ENCODE measurements around the gene MED23.

The MED23 gene

GRCh38 chr6:131641554-131641953 lies 13.5 kb upstream of the MED23 start:
- no peak for DNase-seq

GRCh38 chr6:131640576-131640975 lies 12.5 kb upstream of the MED23 start:
- DNase-seq, result no peak

GRCh38 chr6:131640100-131640499 lies 12.1 kb upstream of the MED23 start:
- DNase-seq, result no peak

- no peak for DNase-seq
Observed at GRCh38 chr6:131638013-131638412, 10.0 kb upstream of the MED23 start.

GRCh38 chr6:131636880-131637792 lies 9.1 kb upstream of the MED23 start, which contains the start of gene ENPP3:
TSS of gene ENPP3 (plus strand) at chr6:131637302. CDS start at chr6:131637385, 83 bp downstream.
- DNase-seq, result no peak

- no peak for DNase-seq
Observed at GRCh38 chr6:131635384-131636340, 7.6 kb upstream of the MED23 start.

GRCh38 chr6:131631625-131632289 lies 3.7 kb upstream of the MED23 start:
- DNase-seq, result no peak

- no peak for DNase-seq
Observed at GRCh38 chr6:131629651-131630050, 1.6 kb upstream of the MED23 start.

GRCh38 chr6:131628726-131629125 lies 684 bp upstream of the MED23 start:
- DNase-seq, result no peak

GRCh38 chr6:131615275-131615674 lies 12.8 kb downstream of the MED23 start:
- DNase-seq, result no peak

- DNase-seq, result no peak
Observed at GRCh38 chr6:131613296-131613925, 14.6 kb downstream of the MED23 start.

- no peak for DNase-seq
Observed at GRCh38 chr6:131602781-131603312, 25.2 kb downstream of the MED23 start.

- DNase-seq, result no peak
Observed at GRCh38 chr6:131600716-131601115, 27.3 kb downstream of the MED23 start.

GRCh38 chr6:131597446-131597845 lies 30.6 kb downstream of the MED23 start:
- no peak for DNase-seq

GRCh38 chr6:131594074-131594473 lies 34.0 kb downstream of the MED23 start:
- no peak for DNase-seq

- no peak for DNase-seq
Observed at GRCh38 chr6:131592935-131593334, 35.1 kb downstream of the MED23 start.

GRCh38 chr6:131588643-131589042 lies 39.4 kb downstream of the MED23 start:
- no peak for DNase-seq

GRCh38 chr6:131587909-131588308 lies 40.1 kb downstream of the MED23 start:
- no peak for DNase-seq

- DNase-seq, result no peak
Observed at GRCh38 chr6:131586543-131586942, 41.5 kb downstream of the MED23 start.

GRCh38 chr6:131581523-131581922 lies 46.5 kb downstream of the MED23 start:
- no peak for DNase-seq

GRCh38 chr6:131575834-131576478 lies 52.1 kb downstream of the MED23 start:
- DNase-seq, result no peak

GRCh38 chr6:131574686-131575085 lies 53.4 kb downstream of the MED23 start:
- no peak for DNase-seq

Measured in NCI-H187 treated with DMSO at 0.1 percent for 48 hours (cell line).